Measurements from ENCODE around the gene IL4I1.

IL4I1 gene

DNA sequence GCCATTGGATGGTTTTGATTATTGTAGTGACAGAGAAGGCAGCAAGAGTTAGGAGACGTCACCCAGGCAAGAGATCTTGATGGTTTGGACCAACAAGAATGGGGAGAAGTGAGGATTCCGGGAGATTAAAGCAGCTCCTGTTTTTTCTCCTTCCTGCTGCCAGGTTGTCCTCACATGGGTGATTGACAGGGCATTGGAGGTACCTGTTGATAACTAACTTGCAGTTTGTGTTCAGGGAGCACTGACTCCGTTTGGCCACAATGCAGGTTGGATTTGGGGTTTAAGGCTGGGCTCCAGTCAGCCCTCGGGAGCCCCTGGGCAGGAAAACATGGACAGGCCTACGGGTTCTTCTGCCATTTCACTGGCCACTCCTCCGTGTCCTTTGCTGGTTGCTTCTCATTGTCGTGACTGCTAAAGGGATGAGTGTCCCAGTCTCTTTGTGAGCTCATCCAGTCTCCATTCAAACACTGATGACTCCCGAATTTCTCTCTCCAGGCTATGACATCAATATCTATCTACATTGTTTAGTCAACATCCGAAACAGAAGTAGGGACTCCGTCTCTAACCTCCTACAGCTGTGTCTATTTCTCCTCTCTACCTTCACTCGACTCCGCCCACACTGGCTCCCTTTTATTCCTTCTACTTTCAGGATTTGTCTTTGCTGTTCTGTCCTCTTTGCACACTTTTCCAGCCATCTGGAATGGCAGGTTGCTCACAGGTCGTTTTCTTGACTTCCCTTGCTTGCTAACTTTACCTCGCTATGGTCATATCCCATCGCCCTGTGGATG is 47.1 kb downstream of the IL4I1 start:
- no peak for DNase-seq

DNA sequence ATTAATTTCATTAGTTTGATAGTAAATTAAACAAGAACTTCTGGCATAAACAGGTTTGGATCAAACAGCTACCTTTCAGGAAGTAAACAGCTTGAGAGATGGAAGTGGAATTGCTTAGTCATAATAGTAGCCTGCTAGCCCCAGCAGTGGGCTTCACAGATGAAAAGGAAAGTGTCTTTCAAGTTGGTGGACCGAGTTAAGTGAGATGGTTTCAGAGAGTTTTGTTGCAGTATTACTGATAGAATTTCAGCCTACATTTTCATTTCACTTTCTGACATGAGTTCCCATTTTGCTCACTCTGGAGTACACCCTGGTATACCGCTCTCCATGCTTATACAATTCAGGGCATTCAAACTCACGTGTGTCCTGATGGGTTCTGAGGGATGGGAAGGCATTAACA is 47.7 kb downstream of the IL4I1 start:
- no peak for DNase-seq

DNA sequence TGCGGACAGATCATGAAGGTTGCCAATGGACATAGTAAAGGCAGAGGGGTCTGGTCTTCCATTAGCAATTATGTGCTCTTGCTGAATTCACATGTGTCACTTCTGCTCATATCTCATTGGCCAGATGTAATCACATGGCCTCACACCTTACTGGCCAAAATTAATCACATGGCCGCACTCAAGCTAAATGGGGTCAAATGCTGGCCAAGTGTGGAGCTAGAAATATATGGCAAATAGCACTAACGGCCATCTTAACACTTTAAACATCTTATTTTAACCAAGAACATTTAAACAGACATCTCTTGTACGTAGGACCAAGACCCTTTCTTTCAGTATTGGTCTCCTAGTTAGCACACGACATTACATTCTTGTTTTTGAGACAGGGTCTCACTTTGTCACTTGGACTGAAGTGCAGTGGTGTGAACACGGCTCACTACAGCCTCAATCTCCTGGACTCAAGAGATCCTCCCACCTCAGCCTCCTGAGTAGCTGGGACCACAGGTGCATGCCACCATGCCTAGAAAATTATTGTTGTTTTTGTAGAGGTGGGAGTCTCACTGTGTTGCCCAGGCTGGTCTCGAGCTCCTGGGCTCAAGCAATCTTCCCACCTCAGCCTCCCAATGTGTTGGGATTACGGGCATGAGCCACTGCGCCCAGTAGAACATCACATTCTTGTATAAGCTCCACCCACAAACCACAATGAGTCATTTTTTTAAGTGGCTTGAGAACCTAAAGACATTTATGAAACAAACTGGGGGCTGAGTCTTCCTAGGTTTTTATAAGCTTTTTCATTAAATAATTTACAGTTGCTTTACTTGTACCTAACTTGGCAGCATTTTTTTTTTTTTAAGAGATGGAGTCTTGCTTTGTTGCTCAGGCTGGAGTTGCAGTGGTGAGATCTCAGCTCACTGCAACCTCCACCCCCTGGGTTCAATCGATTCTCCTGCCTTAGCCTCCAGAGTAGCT is 48.7 kb downstream of the IL4I1 start:
- DNase-seq = peak; percentile 92

DNA sequence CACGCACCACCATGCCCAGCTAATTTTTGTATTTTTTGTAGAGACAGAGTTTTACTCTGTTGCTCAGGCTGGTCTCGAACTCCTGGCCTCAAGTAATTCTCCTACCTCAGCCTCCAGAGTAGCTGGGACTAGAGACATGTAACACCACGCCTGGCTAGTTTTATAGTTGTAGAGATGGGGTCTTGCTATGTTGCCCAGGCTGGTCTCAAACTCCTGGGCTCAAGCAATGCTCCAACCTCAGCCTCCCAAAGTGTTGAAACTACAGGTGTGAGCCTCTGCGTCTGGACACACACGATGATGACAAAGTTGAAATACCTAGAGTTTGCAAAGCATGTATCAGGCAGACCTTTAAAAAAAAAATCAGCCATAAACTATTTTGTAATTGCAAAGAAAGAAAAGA is 50.3 kb downstream of the IL4I1 start:
- DNase-seq = no peak

DNA sequence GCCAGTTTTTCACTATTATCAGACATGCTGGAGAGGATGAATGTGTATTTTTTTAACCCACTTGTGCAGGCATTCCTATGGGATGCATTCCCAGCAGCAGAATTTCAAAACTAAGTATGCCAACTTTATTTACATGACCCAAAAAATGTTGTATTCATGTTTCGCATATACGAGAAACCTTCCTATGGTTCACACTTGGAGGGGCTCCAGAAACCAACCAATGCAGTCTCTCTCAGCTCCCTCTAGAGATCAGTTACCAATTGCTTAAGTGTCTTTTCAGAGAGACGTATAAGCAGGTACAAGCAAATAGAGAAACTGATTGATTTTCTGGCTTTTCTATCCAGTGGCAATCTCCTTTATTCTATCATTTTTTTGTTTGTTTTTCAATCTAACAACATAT is 51.3 kb downstream of the IL4I1 start:
- no peak for DNase-seq

DNA sequence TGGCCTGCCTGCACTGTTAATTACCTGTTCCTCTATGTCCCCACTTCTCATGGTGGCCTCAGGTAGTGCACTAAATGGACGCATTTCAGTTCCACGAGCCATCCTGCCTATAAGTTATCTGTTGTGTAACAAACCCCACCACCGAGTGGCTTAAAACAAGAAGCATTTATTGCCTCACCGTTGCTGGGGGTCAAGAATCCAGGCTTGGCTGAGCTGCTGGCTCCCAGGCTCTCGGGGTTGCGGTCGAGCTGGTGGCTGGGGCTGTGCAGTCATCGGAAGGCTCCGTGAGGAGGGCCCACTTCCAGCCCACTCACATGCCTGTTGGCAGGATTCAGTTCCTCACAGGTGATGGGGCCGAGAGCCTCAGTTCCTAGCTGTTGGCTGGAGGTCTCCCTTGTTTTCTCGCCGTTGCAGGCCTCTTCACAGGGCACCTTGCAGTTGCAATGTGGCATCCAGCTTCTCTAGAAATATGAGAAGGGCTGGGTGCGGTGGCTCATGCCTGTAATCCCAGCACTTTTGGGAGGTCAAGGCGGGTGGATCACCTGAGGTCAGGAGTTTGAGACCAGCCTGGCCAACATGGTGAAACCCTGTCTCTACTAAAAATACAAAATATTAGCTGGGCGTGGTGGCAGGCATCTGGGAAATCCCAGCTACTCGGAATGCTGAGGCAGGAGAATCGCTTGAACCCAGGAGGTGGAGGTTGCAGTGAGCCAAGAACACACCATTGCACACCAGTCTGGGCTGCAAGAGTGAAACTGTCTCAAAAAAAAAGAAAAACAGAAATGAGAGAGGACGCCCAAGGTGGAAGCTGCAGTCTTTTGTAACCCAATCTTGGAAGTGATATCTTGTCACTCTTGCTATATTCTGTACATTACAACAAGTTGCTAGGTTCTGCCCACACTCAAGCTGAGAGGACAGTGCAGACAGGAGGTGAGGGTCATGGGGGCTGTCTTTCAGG is 52.3 kb downstream of the IL4I1 start:
- no peak for DNase-seq

DNA sequence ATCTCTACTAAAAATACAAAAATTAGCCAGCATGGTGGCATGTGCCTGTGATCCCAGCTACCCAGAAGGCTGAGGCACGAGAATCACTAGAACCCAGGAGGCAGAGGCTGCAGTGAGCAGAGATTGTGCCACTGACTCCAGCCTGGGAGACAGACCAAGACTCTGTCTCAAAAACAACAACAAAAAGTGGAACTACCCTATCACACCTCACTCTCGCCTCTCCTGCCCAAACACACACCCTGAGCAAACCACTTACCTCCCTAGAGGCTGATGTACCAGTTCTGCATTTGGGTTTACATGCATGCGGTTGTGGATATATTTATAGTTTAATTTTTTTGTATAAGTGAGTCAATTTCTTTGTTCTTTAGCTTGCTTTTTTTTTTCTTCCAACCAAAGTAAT is 53.4 kb downstream of the IL4I1 start:
- DNase-seq = no peak

DNA sequence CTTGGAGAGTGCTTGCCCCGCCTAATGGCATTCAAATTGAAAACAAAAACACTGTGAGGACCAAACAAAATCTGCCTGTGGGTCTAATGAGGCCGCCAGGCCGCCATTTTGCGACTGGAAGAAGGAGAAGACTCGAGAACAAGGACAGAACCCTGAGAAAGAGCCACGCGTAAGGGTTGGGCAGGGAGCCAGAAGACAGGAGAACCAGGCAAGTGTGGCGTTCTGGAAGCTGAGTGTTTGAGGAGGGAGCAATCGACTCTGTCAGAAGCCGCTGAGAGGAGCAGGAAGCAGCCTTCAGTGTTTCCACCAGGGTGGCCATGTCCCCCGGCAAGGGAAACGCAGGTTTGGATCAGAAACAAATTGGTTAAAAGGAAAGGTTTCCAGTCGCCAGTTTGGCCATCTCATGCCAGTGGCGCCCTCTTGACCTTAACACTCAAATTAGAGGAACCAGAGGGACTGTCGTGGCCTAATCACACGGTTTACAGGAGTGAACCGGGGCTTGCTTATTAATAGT is 55.9 kb downstream of the IL4I1 start:
- DNase-seq = no peak

DNA sequence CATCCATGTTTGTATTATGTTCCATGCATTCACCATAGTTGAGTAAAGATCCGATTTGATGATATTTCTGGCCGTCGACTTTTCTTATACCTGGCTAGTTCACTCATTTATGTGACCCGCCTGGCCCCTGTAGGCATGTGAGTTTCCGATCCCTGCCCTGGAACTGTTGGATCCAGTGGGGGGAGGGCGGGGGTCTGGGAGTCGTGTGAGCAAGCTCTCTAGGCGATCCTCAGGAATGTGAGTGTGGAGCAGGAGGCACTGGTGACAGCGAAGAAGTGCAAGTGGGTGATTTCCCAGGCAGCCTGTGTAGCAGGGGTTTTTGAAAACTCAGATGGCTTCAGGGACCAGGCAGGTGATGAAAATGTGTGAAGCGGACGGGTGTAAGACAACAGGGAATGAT is 56.4 kb downstream of the IL4I1 start:
- DNase-seq = no peak

DNA sequence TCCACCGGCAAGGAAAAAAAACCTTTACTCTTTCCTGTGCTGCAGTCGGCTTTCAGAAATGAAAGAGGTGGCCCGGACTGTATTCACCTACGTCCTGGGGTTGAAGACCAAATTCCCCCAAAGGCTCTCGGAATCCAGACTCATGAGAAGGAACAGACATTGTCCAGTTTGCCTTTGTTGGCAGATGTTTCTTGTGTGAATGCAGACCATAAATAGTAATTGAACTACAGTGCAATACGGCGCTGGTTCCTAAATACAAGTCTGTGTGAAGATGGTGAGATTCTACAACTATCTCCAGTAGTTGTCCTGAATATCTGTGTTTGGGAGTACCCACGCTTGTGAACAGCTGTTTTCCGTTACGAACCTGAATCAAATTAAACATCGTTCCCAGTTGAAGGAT is 57.0 kb downstream of the IL4I1 start:
- DNase-seq = no peak

All from hematopoietic multipotent progenitor cell treated with erythropoietin and hydrocortisone succinate and interleukin-3 and kit ligand, for 4 days (in vitro differentiated cells).